ENCODE measurements around the gene DPH1.

The DPH1 gene

GRCh38 chr17:2027528-2028233, 2.3 kb upstream of the DPH1 start:
- no peak for DNase-seq (ENCODE audit: low read depth)

- DNase-seq (ENCODE audit: low read depth), result no peak
Observed at GRCh38 chr17:2028234-2028614, 1.7 kb upstream of the DPH1 start.

- DNase-seq (ENCODE audit: low read depth), result no peak
Observed at GRCh38 chr17:2028737-2029136, 1.2 kb upstream of the DPH1 start.

DNA sequence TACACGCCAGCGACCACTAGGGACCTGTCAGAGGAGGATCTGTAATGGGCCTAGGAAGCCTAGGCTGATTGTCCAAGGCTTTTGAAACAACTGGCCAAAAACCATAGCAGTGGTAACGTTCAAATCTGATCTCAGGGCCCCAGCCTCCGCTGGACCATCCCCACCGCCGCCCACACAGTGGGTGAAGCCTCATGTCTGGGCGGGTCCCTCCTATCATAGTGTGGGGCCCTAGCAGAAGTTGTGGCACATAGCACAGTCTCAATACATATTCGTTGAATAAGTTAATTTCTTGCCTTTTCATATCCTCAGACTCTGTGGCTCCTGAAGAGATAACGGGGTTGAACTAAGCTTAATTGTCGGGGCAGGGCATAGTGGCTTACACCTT, 818 bp downstream of the DPH1 start:
- no peak for DNase-seq (ENCODE audit: low read depth)

- no peak for DNase-seq (ENCODE audit: low read depth)
Observed at GRCh38 chr17:2033153-2033552, 3.2 kb downstream of the DPH1 start.

DNA sequence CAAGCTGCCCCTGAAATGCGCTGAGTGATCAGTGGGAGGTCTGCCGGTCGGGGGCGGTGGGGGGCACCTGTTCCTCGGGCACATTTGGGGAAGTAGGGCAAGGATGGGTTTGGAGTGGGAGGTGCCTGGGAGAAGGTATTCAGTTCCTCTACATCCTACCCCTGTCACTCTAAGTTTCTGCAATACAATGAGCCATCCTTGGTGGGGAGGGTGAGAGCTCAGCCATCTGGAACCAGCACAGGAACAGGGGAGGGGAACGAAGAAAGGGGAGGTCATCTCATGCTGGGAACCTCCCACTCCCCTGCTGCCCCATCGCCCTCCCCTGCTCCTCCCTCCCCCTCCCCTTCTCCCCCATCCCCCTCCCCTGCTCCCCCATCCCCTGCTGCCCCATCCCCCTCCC, 4.2 kb downstream of the DPH1 start:
- no peak for DNase-seq (ENCODE audit: low read depth)

- peak; percentile 34 for DNase-seq (ENCODE audit: low read depth)
Observed at GRCh38 chr17:2034806-2035540, 5.0 kb downstream of the DPH1 start.

DNA sequence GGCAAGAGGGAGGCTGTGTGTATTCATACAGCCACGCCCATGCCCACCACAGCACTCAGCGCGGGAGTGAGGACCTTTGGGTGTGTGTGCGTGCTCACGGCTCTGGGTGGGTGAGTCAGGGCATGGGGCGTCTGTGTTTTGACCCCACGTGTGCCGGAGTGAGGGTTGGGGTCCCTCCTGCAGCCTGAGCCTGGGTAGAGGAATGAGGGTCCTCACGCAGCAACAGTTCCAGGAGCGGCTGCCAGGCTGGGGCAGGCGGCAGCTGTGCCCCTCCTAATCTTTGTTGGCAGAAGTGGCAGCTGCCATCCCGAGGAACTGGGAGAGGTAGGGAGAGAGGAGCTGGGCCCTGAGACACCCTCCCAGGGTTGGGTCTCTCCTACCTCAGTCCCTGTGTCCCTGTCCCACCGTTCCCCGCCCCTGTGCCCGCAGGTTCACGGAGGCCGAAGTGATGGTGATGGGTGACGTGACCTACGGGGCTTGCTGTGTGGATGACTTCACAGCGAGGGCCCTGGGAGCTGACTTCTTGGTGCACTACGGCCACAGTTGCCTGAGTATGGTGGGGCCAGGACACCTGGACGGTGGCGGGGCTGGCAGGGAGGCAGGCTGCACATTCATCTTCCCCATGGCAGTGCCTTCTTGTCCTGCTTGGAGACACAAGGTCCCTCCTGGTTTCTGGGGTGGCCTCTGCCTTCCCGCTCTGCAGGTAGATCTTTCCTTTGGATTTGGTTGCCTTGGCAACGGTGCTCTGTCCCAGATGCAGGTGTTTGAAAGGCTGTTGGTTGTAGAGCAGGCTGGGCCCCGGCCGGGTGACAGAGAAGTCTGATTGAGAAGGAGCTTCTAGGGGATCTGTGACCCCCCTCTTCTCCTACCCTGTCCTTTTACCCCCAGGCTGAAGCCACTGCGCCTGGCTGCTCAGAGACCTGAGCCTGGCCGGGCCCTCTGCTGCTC, 5.9 kb downstream of the DPH1 start:
- DNase-seq (ENCODE audit: low read depth), result no peak

GRCh38 chr17:2037155-2037554, 7.2 kb downstream of the DPH1 start:
- DNase-seq (ENCODE audit: low read depth), result no peak

GRCh38 chr17:2040219-2040827, 10.4 kb downstream of the DPH1 start:
- DNase-seq (ENCODE audit: low read depth), result no peak

- DNase-seq (ENCODE audit: low read depth), result no peak
Observed at GRCh38 chr17:2040942-2041560, 11.1 kb downstream of the DPH1 start.

DNA sequence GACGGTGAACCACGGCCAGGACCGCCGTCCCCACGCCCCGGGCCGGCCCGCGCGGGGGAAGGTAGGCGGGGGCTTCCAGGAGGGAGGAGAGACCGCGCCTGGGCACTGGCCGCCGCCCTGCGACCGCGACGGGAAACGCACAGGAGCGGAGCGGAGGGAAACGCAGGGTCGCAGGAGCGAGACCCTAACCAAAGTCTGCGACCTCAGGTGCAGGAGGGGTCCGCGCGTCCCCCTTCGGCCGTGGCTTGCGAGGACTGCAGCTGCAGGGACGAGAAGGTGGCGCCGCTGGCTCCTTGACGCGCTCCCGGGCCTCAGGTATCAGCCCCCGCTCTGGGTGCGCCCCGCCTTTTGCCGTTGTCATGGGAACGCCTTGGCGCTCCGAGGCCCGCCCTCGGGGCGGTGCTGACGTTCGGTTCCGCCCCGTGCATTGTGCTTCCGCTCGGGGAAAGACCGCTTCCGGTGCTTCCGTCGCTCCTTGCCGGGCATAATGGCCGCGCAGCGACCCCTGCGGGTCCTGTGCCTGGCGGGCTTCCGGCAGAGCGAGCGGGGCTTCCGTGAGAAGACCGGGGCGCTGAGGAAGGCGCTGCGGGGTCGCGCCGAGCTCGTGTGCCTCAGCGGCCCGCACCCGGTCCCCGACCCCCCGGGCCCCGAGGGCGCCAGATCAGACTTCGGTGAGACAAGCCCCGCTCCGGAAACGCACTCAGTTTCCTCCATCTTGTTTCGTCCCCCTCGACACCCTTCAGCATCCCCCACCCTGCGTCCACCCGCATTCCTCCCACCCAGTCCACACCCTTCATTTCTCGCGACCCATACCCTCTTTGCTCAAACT, 11.8 kb downstream of the DPH1 start, which contains the start of gene OVCA2:
TSS of gene OVCA2 (plus strand) at position 462 of the 829 bp plus-strand sequence. CDS start at position 488, 26 bp downstream.
- DNase-seq (ENCODE audit: low read depth), result peak; percentile 92

DNA sequence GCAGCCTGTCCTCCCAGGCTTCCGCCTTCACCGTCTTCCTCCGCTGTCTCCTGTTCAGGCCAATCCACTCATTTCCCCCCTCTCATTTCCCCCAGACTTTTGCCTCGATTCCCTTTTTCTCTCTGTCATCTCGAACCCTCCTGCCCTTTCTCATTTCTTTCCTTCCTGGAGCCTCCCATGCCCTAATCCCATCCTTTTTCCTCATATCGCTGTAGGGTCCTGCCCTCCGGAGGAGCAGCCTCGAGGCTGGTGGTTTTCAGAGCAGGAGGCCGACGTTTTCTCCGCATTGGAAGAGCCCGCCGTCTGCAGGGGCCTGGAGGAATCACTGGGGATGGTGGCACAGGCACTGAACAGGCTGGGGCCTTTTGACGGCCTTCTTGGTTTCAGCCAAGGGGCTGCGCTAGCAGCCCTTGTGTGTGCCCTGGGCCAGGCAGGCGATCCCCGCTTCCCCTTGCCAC, 12.5 kb downstream of the DPH1 start:
- DNase-seq (ENCODE audit: low read depth), result peak; percentile 67

DNA sequence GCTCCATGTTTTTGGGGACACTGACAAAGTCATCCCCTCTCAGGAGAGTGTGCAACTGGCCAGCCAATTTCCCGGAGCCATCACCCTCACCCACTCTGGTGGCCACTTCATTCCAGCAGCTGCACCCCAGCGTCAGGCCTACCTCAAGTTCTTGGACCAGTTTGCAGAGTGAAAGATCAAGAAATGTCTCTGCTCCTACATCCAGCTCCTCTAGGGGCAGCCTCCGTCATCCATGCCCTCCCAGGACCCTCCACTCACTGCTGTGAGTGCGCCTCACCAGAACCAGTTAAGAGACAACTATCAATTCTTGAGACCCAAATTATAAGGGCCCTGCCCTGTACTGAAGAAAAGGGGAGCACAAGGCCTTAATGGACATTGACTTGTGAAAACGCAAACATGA, 13.0 kb downstream of the DPH1 start:
- DNase-seq (ENCODE audit: low read depth), result no peak

DNA sequence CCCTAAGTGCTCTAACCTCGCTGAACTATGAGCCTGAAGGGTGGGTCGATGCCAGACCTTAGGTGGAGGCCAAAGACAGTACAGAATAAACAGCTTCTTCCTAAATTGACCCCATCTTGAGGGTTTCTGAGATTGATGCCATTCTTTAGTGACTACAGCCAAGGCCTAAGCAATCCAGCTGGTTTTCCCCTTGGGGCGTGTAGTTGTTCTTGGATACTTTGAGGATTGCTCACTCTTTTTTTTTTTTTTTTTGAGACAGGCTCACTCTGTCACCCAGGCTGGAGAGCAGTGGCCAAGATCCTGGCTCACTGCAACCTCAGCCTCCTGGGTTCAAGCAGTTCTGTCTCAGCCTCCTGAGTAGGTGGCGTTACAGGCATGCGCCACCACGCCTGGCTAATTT, 13.8 kb downstream of the DPH1 start:
- DNase-seq (ENCODE audit: low read depth), result peak; percentile 65

- no peak for DNase-seq (ENCODE audit: low read depth)
Observed at GRCh38 chr17:2044263-2044894, 14.4 kb downstream of the DPH1 start.

- no peak for DNase-seq (ENCODE audit: low read depth)
Observed at GRCh38 chr17:2047590-2047989, 17.6 kb downstream of the DPH1 start.

DNA sequence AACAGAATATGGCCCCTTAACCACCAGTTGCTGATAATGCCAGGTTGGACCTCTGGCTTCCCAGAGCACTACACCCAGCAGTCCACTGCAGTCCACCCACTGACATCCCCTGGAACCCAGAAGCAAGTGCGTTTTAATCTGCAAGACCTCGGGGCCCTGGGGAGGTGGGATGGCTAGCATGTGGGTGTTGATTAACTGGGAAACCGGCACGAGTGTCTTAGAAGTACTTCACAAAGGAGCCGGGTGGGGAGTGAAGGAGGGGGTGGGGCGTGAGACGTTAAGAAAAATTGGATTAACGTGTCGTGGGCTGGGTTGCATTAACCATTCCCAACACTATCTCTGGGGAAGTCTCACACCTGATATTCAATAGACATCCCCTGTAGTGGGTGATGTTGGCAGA, 18.9 kb downstream of the DPH1 start:
- no peak for DNase-seq (ENCODE audit: low read depth)

GRCh38 chr17:2049333-2050299, 19.7 kb downstream of the DPH1 start:
- DNase-seq (ENCODE audit: low read depth), result peak; percentile 72

Measured in iris pigment epithelial cell (primary cell).